ENCODE results near the gene KCNG4.
"Not testable (repeated sequence)": the region's sequence is repeated elsewhere in the genome, so short reads cannot be mapped to it uniquely, and the experiment has no call there.

Gene KCNG4

GRCh38 chr16:84204551-84204950 is 35.3 kb downstream of the KCNG4 start:
- DNase-seq, result not testable (repeated sequence)

GRCh38 chr16:84199861-84200260 is 40.0 kb downstream of the KCNG4 start:
- no peak for DNase-seq

- no peak for DNase-seq
Observed at GRCh38 chr16:84199097-84199496, 40.7 kb downstream of the KCNG4 start.

- no peak for DNase-seq
Observed at GRCh38 chr16:84198401-84198800, 41.4 kb downstream of the KCNG4 start.

GRCh38 chr16:84197466-84198128 is 42.2 kb downstream of the KCNG4 start:
- DNase-seq, result no peak

GRCh38 chr16:84196727-84197394 is 43.0 kb downstream of the KCNG4 start:
- no peak for DNase-seq

- DNase-seq, result no peak
Observed at GRCh38 chr16:84196101-84196500, 43.7 kb downstream of the KCNG4 start.

- no peak for DNase-seq
Observed at GRCh38 chr16:84195201-84196093, 44.4 kb downstream of the KCNG4 start.

GRCh38 chr16:84194470-84195200 is 45.2 kb downstream of the KCNG4 start:
- DNase-seq, result no peak

- no peak for DNase-seq
Observed at GRCh38 chr16:84194018-84194417, 45.8 kb downstream of the KCNG4 start.

- no peak for DNase-seq
Observed at GRCh38 chr16:84193480-84193879, 46.3 kb downstream of the KCNG4 start.

- DNase-seq, result no peak
Observed at GRCh38 chr16:84191466-84191865, 48.3 kb downstream of the KCNG4 start.

GRCh38 chr16:84190731-84191388 is 49.0 kb downstream of the KCNG4 start, which contains the start of gene ADAD2:
ADAD2 (plus strand) TSS chr16:84191157; CDS start chr16:84191231, 74 bp downstream.
- no peak for DNase-seq

GRCh38 chr16:84186685-84187437 is 53.0 kb downstream of the KCNG4 start, which contains the start of gene TAF1C:
TAF1C (minus strand) TSS chr16:84187057; CDS start chr16:84184988, 2,069 bp downstream.
- DNase-seq, result peak; percentile 92

- no peak for DNase-seq
Observed at GRCh38 chr16:84184775-84185174, 55.0 kb downstream of the KCNG4 start.

GRCh38 chr16:84183911-84184591 is 55.8 kb downstream of the KCNG4 start:
- no peak for DNase-seq

- DNase-seq, result no peak
Observed at GRCh38 chr16:84183572-84183875, 56.3 kb downstream of the KCNG4 start.

- no peak for DNase-seq
Observed at GRCh38 chr16:84182680-84183571, 56.9 kb downstream of the KCNG4 start.

- no peak for DNase-seq
Observed at GRCh38 chr16:84182104-84182503, 57.7 kb downstream of the KCNG4 start.
